Measurements from ENCODE around the gene EPM2AIP1.
"Not testable (repeated sequence)": the region's sequence is repeated elsewhere in the genome, so short reads cannot be mapped to it uniquely, and the experiment has no call there.

Gene EPM2AIP1

DNA sequence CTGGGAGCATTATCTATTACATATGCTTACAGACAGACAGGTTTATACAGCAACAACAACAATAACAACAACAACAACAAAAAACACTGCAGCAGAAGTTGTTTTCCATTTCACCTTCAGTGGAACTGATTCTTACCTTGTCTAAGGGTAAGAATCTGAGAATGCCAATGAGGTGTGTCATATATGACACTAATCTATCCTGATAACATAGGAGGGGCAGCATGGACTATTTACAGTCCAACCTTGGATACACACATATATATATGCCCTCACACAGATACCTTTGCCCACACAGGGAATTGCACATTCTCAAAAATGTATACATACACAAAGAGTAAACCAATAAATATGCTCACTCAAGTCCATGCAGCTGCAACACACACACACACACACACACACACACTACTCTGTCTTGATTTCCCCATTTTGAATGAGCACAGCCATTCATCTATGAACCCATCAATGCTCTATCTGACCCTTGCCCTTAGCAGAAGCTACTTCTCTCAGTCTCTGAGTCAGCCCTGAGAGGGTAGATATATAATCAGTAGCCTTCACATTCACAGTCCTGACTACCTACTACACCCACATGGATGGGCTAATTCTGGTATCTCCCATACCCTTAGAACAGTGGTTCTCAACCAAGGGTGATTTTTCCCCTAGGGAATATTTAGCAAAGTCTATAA is 38.3 kb downstream of the EPM2AIP1 start:
- DNase-seq (ENCODE audit: low read depth), result no peak

DNA sequence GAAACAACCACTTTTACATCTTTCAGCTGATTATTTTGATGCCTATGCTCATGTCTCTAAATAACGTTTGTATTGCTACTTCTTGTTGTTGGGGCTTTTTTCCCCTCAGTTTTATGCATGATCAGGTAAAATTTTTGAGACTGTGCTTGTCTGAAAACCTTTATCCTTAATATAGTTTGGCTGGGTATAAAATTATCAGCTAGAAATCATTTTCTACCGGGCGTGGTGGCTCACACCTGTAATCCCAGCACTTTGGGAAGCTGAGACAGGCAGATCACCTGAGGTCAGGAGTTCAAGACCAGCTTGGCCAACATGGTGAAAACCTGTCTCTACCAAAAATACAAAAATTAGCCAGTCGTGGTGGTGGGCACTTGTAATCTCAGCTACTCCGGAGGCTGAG is 45.1 kb downstream of the EPM2AIP1 start:
- not testable (repeated sequence) for DNase-seq (ENCODE audit: low read depth)

DNA sequence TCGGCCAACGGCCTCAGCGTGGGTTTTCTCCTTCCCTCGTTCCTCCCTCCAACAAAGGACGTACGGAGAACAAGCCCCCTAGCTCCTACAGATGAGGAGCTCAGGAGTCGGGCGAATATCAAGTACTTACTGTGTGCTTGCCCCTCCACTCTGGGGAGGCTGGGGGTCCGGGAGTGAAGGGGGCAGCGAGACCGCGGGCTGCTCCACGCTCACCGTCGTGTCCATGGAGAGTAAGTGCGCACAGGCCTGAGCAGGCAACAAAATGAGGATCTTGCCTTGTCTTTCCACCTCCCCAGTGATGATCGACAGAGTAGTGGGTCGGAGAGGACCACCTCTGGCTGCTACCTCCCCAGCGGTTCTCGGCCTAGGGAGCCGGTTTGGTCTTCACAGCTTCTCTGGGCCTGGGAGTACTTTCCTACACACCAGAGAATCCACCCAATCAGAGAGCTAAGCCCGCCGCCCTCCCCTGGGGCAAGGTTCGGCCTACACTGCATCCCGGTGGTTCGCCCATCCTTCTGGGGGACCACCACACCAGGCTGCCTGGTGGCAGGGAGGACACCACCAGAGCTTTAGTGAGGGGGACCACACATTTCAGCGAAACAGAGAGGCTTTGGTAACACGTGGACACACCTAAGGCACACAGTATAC is 47.5 kb downstream of the EPM2AIP1 start:
- no peak for DNase-seq (ENCODE audit: low read depth)

DNA sequence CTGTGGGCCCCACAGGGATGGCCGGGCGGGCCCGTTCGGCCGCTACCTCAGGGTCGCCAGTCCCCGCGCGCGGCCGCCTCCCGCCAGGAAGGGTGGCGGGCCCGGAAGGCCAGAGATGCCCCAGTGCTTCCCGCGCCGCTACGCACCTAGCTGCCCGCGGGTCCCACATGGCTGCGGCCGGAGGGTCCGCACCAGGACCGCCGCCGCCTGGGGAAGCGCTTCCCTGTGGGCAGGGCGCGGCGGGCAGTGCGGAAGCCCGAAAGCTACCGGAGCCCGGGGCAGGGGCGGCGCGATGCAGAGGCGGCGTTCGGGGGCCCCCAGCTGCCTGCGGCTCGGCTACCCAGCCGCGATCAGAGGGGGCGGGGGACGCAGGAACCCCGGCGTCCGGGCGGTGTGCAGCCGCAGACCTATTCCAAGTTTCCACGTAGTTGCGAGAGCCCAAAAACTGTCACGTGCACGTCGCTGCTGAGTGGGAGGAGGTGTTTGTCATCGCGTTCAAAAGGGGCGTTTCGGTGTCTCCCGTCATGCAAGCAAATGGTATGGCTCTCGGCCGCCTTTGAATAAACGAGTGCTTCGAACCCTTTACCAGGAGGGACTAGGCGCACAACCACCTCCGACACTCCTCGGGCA is 48.2 kb downstream of the EPM2AIP1 start, which contains the start of gene TRANK1:
TRANK1 (minus strand) TSS at position 414 of the 630 bp plus-strand sequence; CDS start at position 169, 245 bp downstream.
- DNase-seq (ENCODE audit: low read depth), result peak; percentile 76

DNA sequence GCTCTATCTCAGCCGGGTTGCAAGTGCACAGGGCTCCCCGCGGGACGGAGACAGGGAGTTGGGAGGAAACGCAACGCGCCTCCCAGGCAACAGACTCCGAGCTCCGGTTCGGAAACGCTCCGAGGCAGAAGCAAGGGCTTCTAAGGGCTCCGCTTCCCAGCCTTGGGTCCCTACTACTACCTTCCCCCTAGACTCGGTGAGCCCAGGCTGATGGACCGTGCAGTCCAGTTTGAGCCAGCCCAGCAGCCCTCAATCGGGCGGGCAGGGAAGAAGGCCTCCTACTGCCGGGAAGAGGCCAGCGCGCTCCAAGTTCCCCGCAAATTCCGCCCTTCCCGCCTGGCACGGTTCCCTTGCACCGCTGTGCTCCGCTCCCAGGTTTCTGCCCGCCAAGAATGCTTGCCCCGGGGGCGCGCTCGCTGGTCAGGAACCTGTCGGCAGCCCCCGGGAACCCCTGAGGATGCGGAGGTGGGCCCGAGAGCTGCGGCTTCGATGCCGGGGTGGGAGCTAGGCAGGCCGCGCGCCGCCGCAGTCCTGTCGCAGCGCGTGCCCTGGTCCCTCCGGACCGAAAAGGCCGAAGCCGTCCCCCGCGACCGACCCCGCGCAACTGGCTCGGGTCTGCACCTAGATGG is 48.8 kb downstream of the EPM2AIP1 start:
- peak; percentile 8 for DNase-seq (ENCODE audit: low read depth)

DNA sequence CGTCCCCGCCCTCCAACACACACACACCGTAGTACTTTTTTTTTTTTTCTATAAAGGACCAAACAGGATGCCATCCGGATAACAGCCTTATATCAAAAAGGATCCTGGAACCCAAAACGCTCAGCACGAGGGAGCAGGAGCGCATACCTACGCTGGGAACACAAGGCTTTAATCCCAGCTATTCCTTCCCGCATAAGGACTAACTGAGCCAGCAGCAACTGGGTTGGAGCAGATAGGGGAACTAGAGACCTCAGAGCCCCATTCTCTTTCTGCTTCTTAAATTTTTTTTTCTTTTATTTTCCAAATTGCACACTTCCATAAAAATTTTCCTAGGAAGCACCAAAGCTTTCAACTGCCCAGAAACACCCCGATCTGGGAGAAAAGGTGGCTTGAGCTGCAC is 49.3 kb downstream of the EPM2AIP1 start:
- no peak for DNase-seq (ENCODE audit: low read depth)

DNA sequence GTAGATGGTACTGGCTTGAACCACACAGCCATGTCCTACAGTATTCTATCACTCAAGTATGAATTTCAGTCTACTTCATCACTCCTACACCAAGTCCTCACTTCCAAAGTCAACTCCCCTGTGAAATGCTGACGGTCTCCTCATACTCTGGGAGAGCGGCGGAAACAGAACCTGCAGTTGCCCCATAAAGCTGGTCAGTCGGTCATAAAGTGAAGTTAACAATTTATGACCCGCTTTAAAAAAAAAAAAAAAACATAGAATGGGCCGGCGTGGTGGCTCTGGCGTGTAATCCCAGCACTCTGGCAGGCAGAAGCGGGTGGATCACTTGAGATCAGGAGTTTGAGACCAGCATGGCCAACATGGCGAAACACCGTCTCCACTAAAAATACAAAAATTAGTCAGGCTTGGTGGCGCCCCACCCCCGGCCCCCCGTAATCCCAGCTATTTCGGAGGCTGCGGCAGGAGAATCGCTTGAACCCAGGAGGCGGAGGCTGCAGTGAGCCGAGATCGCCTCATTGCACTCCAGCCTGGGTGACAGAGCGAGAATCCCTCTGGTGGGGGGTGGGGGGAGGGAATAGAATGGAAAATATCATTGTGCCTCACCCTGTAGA is 50.2 kb downstream of the EPM2AIP1 start:
- DNase-seq (ENCODE audit: low read depth), result no peak

DNA sequence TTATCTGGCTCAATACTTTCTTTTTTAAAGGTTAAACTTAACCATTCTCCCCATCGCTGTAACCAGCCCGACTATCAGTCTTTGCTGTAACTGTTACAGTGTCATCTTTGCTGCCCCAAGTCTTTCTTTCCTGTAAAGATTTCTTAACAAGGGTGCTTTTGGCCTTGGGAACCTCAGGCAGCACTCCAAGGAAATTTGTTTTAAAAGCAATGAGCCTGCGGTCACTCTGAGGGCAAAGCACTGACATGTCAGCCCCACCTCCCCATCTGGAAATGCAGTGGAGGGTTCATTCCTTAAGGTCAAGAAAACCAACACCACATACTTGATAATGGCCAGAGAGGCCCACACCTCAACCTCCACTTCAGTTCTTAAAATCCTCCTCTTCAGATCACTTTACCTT is 51.3 kb downstream of the EPM2AIP1 start:
- DNase-seq (ENCODE audit: low read depth), result no peak

DNA sequence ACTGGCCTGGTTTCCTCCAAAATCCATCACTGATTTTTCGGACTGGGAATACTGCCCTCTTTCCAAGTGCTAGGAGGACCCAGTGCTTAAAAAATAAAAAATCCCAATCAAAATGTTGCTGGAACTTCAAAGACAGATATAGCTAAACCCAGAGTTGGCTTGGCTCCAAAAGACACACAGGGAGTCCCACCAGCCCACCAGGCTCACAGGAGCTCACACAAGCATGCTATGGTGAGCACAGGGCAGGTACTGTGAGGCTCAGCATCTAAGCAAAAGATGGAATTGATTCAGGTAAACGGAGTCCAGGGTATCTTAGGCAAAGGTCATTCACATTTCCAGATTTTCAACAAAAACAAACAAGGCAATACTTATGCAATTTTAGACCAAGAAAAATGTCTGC is 51.8 kb downstream of the EPM2AIP1 start:
- DNase-seq (ENCODE audit: low read depth), result no peak

DNA sequence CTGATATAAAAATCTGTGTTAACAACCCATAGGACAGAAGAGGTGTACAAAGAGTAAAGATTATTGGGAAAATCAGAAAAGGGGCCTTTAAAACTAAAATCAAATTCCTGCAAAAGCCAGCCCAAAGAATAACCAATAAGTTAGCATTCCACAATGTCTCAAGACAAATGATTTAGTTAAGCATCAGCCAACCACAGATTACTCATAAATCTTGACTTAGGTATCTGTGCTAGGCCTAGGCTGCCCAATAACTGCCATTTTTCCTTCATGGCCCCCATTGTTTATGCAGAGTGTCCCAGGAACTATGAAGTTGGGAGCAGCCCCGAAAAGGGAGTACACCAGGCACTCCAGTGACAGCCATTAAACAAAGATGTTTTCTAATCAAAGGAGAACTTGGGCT is 55.4 kb downstream of the EPM2AIP1 start:
- no peak for DNase-seq (ENCODE audit: low read depth)

Measured in activated T-helper 9 cell treated with anti-CD3 and anti-CD28 coated beads, Interleukin-2, amount 50 U/mL, for 16 hours (primary cell).